ENCODE results near the gene IFIH1.

Gene IFIH1

GRCh38 chr2:162277381-162277780 is 41.1 kb downstream of the IFIH1 start:
- Histone ChIP-seq H3K9me2 (replicated peaks; ENCODE audit: low read depth, low read length) (no peaks in the 10 kb centered on the region), H3K79me2 (ENCODE audit: insufficient read depth, low read length) (no peaks in the 10 kb centered on the region), H3K4me3 (ENCODE audit: low read length, poor library complexity, severe bottlenecking) (no peak overlapping the region), H3K36me3 (ENCODE audit: insufficient read depth, low read length) (peaks cover 9% of the 10 kb centered on the region; the same call in 1 of the 2 replicates), H3K9ac (ENCODE audit: low read depth, low read length, poor library complexity, severe bottlenecking) (no peak overlapping the region), H3K4me1 (ENCODE audit: insufficient read depth, low read length, poor library complexity, severe bottlenecking) (no peaks in the 10 kb centered on the region), H3K9me3 (ENCODE audit: insufficient read depth, low read depth, low read length) (no peaks in the 10 kb centered on the region), H4K20me1 (ENCODE audit: insufficient read depth, low read length, poor library complexity, severe bottlenecking) (no peaks in the 10 kb centered on the region), H2AFZ (ENCODE audit: low read length) (no peak overlapping the region), H3K27me3 (ENCODE audit: insufficient read depth, low read length, poor library complexity, severe bottlenecking) (no peaks in the 10 kb centered on the region), H3F3A (ENCODE audit: low read depth) (no peaks in the 10 kb centered on the region), H3K4me2 (ENCODE audit: low read depth, low read length, poor library complexity, severe bottlenecking) (no peak overlapping the region)
- TF ChIP-seq EZH2phosphoT487 (IDR thresholded peaks at IDR 0.05; ENCODE audit: borderline replicate concordance) (no peak), CTCF (conservative IDR thresholded peaks at IDR 0.05; ENCODE audit: low read length) (no peak)

- TF ChIP-seq EZH2phosphoT487 (IDR thresholded peaks at IDR 0.05; ENCODE audit: borderline replicate concordance): no peak
- TF ChIP-seq CTCF (conservative IDR thresholded peaks at IDR 0.05; ENCODE audit: low read length): no peak
- no peaks in the 10 kb centered on the region for H3K79me2 ChIP-seq (ENCODE audit: insufficient read depth, low read length)
- H3K9ac ChIP-seq (ENCODE audit: low read depth, low read length, poor library complexity, severe bottlenecking): no peak overlapping the region
- H3F3A ChIP-seq (ENCODE audit: low read depth): no peaks in the 10 kb centered on the region
- no peak overlapping the region for H2AFZ ChIP-seq (ENCODE audit: low read length)
- no peak overlapping the region for H3K4me3 ChIP-seq (ENCODE audit: low read length, poor library complexity, severe bottlenecking)
- H3K9me3 ChIP-seq (ENCODE audit: insufficient read depth, low read depth, low read length): no peaks in the 10 kb centered on the region
- H3K4me1 ChIP-seq (ENCODE audit: insufficient read depth, low read length, poor library complexity, severe bottlenecking): no peaks in the 10 kb centered on the region
- H3K9me2 ChIP-seq (replicated peaks; ENCODE audit: low read depth, low read length): no peaks in the 10 kb centered on the region
- H3K36me3 ChIP-seq (ENCODE audit: insufficient read depth, low read length): no peaks in the 10 kb centered on the region
- no peak overlapping the region for H3K4me2 ChIP-seq (ENCODE audit: low read depth, low read length, poor library complexity, severe bottlenecking)
- H3K27me3 ChIP-seq (ENCODE audit: insufficient read depth, low read length, poor library complexity, severe bottlenecking): no peaks in the 10 kb centered on the region
- H4K20me1 ChIP-seq (ENCODE audit: insufficient read depth, low read length, poor library complexity, severe bottlenecking): no peaks in the 10 kb centered on the region
Measured at GRCh38 chr2:162267996-162268395, 50.5 kb downstream of the IFIH1 start.

GRCh38 chr2:162267496-162267895 is 51.0 kb downstream of the IFIH1 start:
- H2AFZ ChIP-seq (ENCODE audit: low read length): no peak overlapping the region
- no peaks in the 10 kb centered on the region for H3K4me1 ChIP-seq (ENCODE audit: insufficient read depth, low read length, poor library complexity, severe bottlenecking)
- no peaks in the 10 kb centered on the region for H4K20me1 ChIP-seq (ENCODE audit: insufficient read depth, low read length, poor library complexity, severe bottlenecking)
- H3K4me3 ChIP-seq (ENCODE audit: low read length, poor library complexity, severe bottlenecking): no peak overlapping the region
- no peaks in the 10 kb centered on the region for H3K9me2 ChIP-seq (replicated peaks; ENCODE audit: low read depth, low read length)
- H3K27me3 ChIP-seq (ENCODE audit: insufficient read depth, low read length, poor library complexity, severe bottlenecking): no peaks in the 10 kb centered on the region
- no peaks in the 10 kb centered on the region for H3K79me2 ChIP-seq (ENCODE audit: insufficient read depth, low read length)
- no peak overlapping the region for H3K9ac ChIP-seq (ENCODE audit: low read depth, low read length, poor library complexity, severe bottlenecking)
- H3F3A ChIP-seq (ENCODE audit: low read depth): no peaks in the 10 kb centered on the region
- no peak overlapping the region for H3K4me2 ChIP-seq (ENCODE audit: low read depth, low read length, poor library complexity, severe bottlenecking)
- H3K36me3 ChIP-seq (ENCODE audit: insufficient read depth, low read length): no peaks in the 10 kb centered on the region
- TF ChIP-seq CTCF (conservative IDR thresholded peaks at IDR 0.05; ENCODE audit: low read length): no peak
- TF ChIP-seq EZH2phosphoT487 (IDR thresholded peaks at IDR 0.05; ENCODE audit: borderline replicate concordance): no peak
- no peaks in the 10 kb centered on the region for H3K9me3 ChIP-seq (ENCODE audit: insufficient read depth, low read depth, low read length)
